OCI-LY3 (cell line): ENCODE data around the gene TMEM269.

Source experiments
- CTCF ChIP-seq: fragments of 200-600, 300-600 bp; sonication (generic); IDR thresholded peaks from 2 replicates; pipeline ENCODE4 v1.5.1; 2014; ENCODE audit warnings: antibody characterized with exemption, low read length, low read depth
- EZH2phosphoT487 ChIP-seq: fragments of 200-600 bp; shearing (Covaris generic); IDR thresholded peaks from 2 replicates; pipeline ENCODE4 v1.6.1; 2018; ENCODE audit warnings: antibody characterized with exemption, mixed run types, low read depth

GRCh38 chr1:42769811-42770210 is 15.0 kb upstream of the TMEM269 start:
- TF ChIP-seq CTCF = no peak
- TF ChIP-seq EZH2phosphoT487 = no peak
